Measurements from ENCODE around the gene COL13A1.

Gene COL13A1

DNA sequence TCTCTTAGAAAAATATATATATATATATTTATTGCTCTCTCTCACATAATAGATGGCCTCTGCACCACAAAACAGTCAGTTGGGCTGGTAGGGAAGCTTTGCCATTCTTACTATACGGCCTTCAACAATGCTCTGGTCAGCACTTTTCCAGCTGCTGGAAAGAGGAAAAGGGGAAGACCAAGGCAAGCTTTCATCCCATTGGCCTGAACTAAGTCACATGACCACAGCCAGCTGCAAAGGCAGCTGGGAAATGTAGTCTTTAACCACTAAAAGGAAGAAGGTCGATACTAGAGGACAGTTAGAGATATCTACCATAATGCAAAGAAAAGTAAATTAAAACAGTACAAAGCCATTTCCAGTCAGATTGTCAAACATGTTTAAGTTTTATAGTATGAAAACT lies 192.6 kb downstream of the COL13A1 start:
- peak; percentile 68 for DNase-seq (ENCODE audit: low read depth)
- TF ChIP-seq MYC (IDR thresholded peaks at IDR 0.05; ENCODE audit: low read depth, low read length): no peak
- TF ChIP-seq, protein P1, sequence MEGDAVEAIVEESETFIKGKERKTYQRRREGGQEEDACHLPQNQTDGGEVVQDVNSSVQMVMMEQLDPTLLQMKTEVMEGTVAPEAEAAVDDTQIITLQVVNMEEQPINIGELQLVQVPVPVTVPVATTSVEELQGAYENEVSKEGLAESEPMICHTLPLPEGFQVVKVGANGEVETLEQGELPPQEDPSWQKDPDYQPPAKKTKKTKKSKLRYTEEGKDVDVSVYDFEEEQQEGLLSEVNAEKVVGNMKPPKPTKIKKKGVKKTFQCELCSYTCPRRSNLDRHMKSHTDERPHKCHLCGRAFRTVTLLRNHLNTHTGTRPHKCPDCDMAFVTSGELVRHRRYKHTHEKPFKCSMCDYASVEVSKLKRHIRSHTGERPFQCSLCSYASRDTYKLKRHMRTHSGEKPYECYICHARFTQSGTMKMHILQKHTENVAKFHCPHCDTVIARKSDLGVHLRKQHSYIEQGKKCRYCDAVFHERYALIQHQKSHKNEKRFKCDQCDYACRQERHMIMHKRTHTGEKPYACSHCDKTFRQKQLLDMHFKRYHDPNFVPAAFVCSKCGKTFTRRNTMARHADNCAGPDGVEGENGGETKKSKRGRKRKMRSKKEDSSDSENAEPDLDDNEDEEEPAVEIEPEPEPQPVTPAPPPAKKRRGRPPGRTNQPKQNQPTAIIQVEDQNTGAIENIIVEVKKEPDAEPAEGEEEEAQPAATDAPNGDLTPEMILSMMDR (IDR thresholded peaks at IDR 0.05; ENCODE audit: low read depth, low read length): no peak
- TF ChIP-seq, protein P2, sequence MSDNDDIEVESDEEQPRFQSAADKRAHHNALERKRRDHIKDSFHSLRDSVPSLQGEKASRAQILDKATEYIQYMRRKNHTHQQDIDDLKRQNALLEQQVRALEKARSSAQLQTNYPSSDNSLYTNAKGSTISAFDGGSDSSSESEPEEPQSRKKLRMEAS (IDR thresholded peaks at IDR 0.05; ENCODE audit: low read depth, low read length): 0 out of 2 replicates have a peak, but pooled peaks have one; percentile 28
- H3K4me3 ChIP-seq (ENCODE audit: low read depth, low read length): no peak overlapping the region

DNA sequence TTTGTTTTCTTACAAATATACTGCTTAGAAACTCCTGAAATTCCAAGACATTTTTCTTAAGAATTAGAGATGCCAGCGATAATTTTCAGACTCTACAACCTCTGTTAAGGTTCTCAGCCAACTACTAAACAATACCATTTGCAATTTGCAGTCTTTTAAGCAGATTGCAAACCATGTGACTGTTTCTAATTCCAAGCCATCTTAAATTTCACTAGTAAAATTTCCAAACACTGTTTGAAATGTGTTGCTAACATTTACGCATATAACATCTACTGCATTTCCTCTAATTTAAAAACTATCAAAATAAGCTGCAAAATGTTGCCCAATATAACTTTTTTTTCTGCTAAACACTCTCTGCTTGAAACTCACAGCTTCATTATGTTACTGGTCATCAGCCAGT lies 194.9 kb downstream of the COL13A1 start:
- H3K4me3 ChIP-seq (ENCODE audit: low read depth, low read length): no peak overlapping the region
- TF ChIP-seq POLR2A (IDR thresholded peaks at IDR 0.05; ENCODE audit: extremely low read depth, insufficient read length): no peak
- TF ChIP-seq, protein P2 (IDR thresholded peaks at IDR 0.05; ENCODE audit: low read depth, low read length): no peak
- TF ChIP-seq MYC (IDR thresholded peaks at IDR 0.05; ENCODE audit: low read depth, low read length): no peak
- no peak for DNase-seq (ENCODE audit: low read depth)

DNA sequence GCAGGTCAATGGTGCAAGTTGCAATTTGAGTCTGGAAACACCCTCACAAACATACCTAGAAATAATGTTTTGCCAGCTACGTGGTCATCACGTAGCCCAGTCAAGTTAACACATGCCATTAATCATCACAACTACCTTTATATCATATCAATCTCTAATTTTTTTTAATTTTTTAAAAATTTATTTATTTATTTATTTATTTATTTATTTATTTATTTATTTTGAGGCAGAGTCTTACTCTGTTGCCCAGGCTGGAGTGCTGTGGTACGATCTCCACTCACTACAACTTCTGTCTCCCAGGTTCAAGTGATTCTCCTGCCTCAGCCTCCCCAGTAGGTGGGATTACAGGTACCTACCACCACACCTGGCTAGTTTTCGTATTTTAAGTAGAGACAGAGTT lies 198.6 kb downstream of the COL13A1 start:
- TF ChIP-seq, protein P1 (IDR thresholded peaks at IDR 0.05; ENCODE audit: low read depth, low read length): no peak
- TF ChIP-seq MYC (IDR thresholded peaks at IDR 0.05; ENCODE audit: low read depth, low read length) (no peak), POLR2A (IDR thresholded peaks at IDR 0.05; ENCODE audit: extremely low read depth, insufficient read length) (no peak)
- TF ChIP-seq, protein P2 (IDR thresholded peaks at IDR 0.05; ENCODE audit: low read depth, low read length): no peak
- H3K4me3 ChIP-seq (ENCODE audit: low read depth, low read length): no peak overlapping the region
- DNase-seq (ENCODE audit: low read depth): no peak

DNA sequence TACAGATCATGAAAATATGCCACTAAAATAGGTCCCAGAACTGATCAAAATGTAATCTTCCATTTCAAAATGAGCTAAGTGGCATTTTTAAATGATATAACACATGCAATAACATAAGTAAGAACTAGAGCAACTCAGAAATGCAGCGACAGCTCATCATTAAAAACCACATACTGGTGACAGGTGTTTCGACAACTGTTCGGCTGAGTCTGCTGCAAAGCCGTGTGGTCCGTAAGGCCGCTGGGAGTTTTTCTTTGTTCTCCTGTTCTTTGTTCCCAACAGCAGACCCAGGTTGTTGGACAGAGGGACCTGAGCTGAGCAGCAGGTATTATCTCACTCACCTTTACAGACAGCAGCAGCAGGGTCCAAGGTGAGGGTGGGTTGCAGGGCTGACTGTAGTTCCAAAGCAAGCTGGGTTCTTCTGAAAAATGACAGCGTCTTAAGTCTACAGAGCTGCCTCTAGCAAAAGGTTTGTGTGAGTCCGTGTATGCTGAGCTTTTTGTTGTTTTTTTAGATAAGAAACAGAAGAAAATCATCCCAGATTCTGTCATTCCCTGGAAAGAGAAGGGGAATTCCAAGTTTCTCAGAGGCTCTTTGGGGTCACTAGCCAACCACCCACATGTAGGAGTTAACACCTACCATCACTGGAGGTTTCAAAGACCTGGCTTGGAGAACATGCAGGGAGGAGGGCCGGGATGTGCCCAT lies 205.6 kb downstream of the COL13A1 start:
- TF ChIP-seq MYC (IDR thresholded peaks at IDR 0.05; ENCODE audit: low read depth, low read length): no peak
- TF ChIP-seq, protein P1 (IDR thresholded peaks at IDR 0.05; ENCODE audit: low read depth, low read length): no peak
- TF ChIP-seq, protein P2 (IDR thresholded peaks at IDR 0.05; ENCODE audit: low read depth, low read length): no peak
- TF ChIP-seq POLR2A (IDR thresholded peaks at IDR 0.05; ENCODE audit: extremely low read depth, insufficient read length): no peak
- H3K4me3 ChIP-seq (ENCODE audit: low read depth, low read length): no peak overlapping the region
- DNase-seq (ENCODE audit: low read depth): no peak
